Activated T-cell treated with anti-CD3 and anti-CD28 coated beads for 48 hours (primary cell): ENCODE data around the gene C6orf132.
"Not testable (repeated sequence)": the region's sequence is repeated elsewhere in the genome, so short reads cannot be mapped to it uniquely, and the experiment has no call there.

Experiments used
- DNase-seq: peaks from one replicate; pipeline ENCODE4 v3.0.0-alpha.2; 2020; ENCODE audit warnings: low read depth

C6orf132 gene

DNA sequence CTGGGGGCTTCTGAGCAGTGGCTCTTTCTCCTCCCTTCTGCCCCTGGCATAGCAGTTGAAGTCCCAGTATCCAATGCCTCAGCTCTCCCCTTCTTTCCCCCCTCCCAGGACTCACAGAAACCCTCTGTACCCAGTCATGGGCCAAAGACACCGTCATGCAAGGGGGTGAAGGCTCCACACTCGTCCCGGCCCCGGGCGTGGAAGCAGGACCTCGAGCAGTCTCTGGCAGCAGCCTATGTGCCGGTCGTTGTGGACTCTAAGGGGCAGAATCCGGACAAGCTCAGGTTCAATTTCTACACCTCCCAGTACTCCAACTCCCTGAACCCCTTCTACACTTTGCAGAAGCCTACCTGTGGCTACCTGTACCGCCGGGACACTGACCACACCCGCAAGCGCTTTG lies 20.4 kb upstream of the C6orf132 start:
- DNase-seq, result no peak

DNA sequence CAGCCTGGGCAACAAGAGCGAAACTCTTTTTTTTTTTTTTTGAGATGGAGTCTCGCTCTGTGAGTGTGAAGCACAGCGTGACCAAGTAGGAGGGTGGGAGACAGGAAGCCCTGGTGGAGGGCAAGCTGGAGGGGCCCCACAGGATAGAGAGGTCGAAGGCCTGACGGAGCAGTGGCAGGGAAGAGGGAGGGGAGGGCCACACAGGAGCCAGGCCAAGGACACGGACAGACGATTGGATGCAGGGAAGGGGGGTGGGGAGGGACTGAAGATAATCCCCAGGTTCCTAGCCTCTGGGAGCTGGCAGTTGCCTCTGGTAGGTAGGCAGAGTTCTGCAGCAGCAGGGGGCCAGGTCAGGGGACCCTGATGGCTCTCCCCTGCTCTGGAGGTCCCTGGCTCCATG lies 20.0 kb upstream of the C6orf132 start:
- no peak for DNase-seq

DNA sequence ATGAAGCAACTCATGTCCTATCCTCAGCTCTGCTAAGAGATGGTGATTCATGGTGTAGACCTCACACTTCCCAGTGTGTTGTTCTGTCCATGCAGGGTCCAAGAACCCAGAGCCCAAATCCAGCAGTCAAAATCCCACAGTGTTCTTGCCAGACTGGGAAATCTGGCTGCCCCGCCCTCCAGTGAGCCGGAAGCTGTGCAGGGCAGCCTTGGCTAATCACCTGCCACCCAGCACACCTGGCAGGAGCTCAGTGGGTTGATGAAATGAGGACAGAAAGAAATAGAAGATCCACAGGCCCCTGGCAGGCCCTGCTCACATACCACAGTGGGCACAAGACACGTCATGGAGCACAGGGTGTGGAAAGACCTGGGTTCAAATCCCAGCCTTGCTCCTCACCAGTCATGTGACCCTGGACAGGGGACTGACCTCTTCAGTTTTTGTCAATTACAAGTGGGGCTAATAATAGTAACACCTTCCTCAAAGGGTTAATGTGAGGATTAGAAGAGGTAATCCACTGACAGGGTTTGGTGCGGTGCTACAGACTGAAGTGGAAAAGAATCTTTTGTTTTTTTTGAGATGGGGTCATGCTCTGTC lies 17.1 kb upstream of the C6orf132 start:
- no peak for DNase-seq

DNA sequence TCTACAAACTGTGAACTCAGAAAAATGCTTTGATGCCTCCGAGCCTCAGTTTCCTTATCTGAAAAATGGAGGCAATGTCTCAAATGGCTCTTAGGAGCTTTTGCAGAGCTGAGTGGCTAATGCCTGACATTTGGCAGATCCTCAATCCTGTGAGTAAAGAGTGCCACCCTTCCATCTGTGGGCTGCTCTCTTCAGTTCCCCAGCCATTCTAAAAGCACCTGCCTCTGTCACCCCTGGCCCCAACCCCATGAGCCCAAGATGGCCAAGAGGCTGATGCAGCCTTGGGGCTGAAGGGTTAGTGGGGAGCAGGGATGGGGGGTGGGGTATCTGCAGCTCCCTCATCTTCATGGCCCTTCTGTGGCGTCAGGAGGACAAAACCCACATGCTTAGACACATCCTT lies 16.2 kb upstream of the C6orf132 start:
- DNase-seq, result no peak

DNA sequence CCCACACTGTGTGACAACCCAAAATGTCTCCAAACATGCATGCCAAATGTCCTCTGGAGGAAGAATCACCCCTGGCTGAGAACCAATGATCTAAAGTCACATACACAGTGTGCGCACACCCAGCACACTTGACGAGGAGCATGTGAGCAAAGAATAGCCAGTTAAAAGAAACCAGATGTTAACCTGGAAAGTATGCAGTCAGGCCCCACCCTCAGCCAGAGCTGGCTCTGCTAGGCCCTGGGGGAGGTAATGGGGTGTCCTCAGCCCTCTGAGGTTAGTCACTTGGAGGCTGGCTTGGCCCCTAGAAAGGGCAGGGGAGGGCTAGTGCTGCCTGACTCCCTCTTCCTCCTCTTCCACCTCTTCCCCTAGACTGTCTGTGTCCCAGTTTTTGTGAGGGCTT lies 15.6 kb upstream of the C6orf132 start:
- DNase-seq, result no peak

DNA sequence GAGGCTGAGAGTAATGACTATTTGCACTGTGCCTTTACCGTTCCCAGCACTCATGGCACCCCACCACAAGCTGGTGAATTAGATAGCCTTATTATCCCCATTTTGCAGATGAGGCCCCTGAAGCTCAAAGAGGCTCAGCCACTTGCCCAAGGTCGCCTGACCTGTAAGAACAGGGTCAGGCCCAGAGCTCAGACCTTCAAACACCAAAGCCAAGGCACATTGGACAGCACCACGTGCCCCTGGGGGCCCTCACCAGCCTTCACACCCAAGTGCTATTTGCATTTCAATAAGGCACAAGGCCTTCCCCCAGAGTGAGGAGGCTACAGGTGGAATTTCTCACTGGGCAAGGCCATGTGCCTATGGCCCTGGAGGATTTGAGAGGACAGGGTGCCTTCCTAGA lies 14.2 kb upstream of the C6orf132 start:
- no peak for DNase-seq

DNA sequence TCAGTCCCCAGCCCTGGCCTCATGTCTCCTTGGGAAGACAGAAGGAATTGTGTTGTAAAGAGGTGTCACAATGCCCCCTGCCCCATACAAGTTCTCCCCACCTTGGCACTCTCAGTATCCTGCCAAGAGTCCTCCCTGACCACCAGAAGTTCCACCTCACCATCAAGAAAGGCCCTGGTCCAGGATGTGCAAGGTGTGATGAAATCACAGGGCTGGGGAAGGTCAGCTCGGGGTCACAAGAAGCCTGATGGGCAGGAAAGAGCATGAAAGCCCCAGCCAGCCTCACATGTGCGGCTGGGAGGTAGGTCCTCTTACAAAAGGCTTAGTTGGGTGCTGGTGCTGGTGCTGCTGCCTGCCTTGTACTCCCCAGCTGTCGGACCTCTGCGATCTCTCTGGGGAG lies 12.9 kb upstream of the C6orf132 start:
- no peak for DNase-seq

DNA sequence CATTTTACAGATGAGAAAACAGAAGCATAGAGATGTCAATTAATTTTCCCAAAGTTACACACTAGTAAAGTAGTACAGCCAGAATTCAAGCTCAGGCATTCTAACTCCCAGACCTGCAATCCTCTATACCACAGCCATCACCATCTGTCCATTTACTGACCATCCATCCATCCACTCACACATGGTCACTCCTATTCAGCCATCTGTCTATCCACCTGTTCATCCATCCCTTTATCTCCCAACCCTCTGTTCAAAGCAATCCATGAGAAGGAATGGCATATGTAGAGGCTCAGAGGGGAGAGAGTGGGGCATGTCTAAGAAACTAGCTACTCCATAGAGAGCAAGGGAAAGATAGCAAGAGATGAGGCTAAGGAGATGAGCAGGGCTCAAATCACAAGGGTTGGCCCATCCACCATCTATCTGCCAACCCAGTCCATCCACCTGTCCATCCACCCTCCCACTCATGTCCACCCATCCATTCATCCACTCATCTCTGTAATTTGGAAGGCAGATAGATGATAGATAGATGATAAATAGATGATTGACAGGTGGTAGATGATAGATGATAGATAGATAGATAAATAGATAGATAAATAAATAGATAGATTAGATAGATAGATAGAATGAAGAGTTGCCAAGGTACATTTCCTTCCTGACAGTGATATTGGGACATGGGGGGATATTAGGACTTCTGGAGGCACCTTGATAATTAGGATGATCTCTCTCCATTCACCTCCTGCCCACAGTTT lies 12.2 kb upstream of the C6orf132 start:
- no peak for DNase-seq

DNA sequence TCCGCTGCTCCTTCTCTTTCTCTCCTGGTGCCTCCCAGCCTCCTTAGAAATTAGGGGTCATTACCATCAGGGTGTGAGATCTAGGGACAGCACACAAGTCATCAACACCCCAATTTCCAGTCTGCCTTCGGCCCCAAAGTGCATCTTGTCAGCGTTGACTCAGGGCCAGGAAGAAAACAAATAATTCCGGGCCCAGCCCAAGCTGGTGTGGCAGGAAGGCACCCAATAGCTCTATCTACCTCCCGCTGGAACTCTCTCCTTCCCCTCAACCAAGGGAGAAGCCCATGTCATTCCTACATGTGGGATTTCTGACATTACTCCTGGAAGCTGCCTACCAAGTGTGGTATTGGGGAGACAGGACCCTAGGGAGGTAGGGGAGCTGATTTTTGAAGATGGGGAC lies 11.5 kb upstream of the C6orf132 start:
- no peak for DNase-seq

DNA sequence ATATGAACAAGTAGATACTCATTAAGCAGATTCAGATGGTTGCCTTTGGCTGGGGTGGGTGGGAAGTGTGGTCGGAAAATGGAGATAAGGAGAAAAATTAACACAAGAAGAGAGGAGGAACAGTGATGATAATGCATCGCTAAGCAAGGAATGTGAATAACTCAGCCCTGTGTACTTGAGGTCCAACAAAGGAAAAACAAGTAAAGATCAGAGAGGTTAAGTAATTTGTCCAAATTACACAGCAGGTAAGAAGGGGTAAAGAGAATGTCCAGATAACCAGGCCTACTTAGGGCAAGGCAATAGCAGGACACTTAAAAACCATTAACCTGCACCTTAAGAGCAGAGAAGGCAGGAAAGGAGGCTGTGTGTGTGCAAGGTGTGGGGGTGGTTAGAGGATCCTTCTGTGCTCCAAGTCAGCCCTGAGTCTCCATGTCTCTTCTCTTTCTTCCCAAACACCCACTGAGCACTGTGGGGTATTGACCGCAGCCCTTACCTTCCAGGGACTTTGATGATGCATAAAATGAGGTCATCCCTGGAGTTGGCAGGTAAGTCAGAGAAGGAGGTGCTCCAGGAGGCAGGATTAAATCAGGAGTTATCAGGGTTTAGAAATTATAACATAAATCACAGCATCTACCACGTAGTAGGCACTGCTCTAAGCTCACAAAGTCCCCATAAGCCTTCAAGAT lies 10.3 kb upstream of the C6orf132 start:
- DNase-seq, result not testable (repeated sequence)

DNA sequence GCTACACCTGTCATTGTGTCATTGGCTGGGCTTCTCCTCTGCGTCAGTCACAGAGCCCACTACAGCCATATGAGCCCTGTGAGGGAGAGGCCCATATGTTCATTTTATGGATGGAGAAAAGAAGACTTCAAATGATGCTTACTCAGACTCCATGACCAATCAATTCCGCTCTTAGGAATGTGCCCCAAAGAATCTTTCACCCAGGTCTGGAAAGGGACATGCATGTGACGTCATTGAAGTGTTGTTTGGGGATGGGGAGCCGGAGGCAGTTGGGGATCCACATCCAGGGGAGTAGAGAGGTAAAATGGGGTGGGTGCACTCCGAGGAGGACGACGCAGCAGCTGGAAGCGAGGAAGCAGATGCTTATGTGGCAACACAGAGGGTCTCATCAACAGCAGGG lies 9.6 kb upstream of the C6orf132 start:
- DNase-seq, result no peak

DNA sequence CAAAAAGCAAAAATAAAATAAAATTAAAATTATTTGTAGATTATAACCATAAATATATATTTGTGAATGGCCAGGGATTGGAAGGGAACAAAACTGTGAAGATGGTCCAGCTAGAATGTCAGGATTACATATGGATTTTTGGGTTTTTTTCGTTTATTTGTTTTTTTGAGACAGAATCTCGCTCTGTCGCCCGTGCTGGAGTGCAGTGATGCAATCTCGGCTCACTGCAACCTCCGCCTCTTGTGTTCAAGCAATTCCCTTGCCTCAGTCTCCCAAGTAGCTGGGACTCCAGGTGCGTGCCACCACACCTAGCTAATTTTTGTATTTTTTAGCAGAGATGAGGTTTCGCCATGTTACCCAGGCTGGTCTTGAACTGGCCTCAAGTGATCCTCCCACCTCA lies 7.8 kb upstream of the C6orf132 start:
- no peak for DNase-seq

DNA sequence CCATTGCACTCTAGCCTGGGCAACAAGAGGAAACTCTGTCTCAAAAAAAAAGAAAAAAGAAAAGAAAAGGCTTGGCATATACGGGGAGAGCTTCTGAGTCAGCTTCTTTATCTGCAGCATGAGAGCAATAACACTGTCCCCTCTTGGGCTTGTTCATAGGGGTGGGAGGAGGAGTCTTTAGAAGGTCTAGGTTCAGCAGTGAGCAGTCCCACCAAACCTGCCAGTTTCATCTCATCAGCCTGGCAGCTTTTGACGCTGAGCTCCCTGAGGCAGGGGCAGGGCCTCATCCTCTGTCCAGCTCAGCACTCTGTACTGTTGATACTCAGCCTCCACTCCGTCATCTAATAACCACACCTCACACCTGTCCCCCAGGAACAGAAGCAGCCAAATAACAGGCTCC lies 5.6 kb upstream of the C6orf132 start:
- no peak for DNase-seq

DNA sequence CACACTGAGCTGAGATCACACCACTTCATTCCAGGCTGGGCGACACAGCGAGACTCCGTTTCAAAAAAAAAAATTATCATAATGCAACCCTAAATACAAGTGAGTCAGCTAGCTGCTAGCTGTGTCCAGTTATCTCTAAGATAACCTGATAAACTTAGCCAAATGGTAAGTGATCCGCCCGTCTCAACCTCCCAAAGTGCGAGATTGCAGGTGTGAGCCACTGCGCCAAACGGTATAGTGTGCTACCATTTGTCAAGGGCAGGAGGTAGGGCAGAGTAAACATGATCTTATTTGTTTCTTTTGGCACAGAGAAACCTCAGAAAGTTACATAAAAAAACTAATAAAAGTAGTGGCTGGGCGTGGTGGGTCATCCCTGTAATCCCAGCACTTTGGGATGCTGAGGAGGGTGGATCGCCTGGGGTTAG lies 4.7 kb upstream of the C6orf132 start:
- no peak for DNase-seq

DNA sequence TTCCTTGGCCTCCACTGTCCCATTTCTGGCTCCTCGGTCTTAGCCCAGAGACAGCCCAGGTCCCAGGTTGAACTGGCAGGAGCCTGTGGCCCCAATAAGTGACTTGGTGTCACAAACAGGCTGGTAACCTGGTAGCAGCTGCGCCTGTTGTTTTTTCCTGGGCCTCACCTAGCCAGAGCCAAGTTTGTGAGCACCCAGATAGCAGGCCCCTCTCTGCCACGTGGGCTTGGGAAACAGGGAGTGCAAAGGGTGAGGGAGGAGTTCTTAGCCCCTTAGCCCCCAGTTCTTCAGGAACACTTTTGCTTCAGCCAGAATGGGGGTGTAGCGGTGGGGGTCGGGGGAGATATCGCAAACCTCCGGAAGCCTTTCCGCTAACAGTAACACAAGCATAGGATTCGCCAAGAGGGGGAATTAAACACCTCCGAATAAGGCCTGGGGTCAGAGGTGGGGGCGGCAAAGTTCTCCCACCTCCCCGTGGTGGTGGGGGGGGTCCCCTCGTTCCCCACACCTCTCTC lies 760 bp downstream of the C6orf132 start:
- no peak for DNase-seq

DNA sequence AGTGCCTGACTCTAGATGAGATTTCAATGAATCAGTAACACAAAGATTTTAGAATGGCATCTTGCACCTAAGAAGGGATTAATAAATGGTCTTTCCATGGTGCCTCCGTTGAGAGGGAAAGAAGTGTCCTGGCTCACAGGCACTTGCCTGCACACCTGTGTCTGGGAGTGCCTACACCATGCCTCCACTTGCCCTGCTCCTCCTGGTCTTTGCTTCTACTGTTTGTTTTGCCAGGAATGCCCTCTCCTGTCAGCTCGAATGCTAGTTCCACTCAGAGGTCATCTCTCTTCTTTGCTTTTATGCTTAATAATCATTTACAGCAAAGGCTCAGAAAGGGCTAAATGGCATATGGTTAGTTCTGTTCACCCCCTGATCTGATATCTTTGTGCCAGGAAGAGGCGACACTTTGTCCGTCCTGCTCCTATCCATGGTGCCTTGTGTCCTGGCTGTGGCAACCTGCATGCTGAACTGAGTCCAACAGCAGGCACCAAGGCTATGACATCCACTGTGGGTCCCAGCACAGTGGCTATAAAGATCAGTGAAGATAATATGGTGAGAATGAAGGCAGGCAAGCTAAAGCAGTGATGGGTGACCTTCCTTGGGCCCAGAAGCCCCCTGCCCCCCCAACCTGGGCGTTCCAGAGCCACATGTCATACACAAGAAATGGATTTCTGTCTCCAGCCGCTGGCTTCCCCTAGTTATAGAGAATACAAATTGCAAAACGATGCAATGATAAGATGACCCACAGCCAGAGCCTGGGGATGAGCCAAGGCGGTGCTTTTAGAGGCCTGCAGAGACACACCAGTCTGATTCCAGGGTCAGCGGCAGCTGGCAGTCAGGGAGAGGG lies 1.4 kb downstream of the C6orf132 start:
- no peak for DNase-seq

DNA sequence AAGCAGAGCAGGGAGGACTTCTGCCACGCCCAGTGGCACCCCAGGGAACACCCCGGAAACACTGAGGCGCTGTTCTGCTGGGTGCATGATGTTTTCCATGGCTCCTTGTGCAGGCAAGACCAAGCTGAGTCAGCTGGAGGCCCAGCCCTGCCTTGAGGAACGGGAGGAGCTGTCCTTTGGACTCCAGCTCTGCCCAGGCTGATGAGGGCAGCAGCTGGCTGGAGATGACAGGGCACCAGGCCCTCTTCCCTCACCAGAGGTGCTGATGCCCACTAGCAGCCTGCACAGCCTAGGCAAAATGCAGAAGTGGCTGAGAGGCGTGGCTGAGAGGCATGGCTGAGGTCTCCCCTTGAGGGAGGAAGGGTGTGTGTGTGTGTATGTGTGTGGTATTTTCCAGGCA lies 2.4 kb downstream of the C6orf132 start:
- DNase-seq, result no peak

DNA sequence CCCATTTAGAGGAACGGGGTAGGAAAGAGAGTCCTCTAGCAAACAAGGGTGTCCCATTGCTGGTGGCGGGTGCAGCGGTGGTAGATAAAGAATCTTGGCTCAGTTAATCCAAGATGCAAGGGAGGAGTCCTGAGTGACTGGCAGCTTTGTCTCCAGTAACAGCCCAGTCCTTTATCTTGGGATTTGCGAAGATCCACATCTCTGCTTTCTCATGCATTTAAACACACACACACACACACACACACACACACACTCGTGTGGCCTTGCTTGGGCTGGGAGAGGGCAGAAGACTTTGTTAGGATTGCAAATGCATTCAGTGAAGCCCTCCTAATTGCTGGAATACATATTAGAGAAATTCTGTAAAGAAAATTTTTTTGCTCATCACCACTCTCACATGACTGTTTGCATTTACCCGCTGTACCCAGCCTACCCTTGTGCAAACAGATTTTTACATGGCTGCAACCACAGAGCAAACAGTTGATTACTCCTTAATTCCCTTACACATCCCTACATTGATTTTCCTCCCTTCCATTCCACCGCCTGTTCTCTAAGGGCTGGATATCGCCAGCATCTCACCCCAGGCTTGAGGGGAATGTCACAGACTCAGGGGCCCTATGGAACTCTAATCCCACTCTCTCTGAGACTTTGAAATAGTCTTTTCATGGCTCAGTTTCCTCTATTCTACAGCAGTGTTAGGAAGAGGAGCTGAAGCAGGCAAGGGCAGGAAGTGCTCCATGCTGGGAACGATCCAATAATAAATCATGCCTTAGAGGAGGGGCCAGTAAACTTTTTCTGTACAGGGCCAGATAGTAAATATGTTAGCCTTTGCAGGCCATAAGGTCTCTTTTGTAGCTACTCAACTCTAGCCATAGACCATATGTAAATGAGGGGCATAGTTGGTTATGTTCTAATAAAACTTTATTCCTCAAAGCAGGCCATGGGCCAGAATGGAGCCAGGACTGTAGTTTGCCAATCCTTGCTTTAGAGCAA lies 3.5 kb downstream of the C6orf132 start:
- DNase-seq, result no peak

DNA sequence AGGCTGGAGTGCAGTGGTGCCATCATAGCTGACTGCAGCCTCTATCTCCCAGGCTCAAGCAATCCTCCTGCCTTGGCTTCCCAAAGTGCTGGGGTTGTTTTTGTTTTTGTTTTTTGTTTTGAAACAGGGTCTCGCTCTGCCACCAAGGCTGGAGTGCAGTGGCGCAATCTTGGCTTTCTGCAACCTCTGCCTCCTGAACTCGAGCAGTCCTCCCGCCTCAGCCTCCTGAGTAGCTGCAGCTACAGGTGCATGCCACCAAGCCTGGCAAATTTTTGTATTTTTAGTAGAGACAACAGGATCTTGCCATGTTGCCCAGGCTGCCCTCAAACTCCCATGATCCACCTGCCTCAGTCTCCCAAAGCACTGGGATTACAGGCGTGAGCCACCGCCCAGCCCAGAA lies 4.2 kb downstream of the C6orf132 start:
- no peak for DNase-seq

DNA sequence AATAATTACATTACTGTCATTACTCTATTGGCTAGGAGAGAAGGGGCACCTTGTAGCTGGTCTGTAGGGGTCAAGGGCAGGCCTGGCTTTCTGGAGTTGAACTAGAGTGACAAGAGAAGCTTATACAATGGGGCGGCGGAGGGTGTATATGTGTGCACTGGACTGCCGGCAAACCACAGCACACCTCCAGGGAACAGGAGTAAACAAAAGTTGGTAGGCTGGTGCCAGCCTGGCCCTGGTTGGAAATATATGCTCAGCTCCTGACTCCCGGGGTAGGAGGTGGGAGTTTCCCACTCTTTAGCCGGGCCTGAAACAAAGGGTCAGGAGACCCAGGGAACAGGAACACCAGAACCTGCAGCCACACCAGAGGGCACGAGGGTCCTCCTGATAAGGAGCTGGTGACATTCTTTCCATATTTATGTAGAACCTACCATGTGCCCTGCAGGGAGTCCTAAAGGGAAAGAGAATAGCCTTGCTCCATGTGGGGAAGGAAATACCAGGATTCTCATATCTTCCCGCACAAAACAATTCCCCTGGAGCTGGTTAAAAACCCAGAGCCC lies 5.1 kb downstream of the C6orf132 start:
- no peak for DNase-seq
